ENCODE results near the gene PTPRT. TPM values are rescaled to one million over a fixed set of nuclear protein-coding genes. Genes with fewer than 3 reads are reported as not detected.

Gene PTPRT
- polyA plus RNA-seq, 1 of the 3 experiments (the other 2 are of a cell fraction), result not detected

DNA sequence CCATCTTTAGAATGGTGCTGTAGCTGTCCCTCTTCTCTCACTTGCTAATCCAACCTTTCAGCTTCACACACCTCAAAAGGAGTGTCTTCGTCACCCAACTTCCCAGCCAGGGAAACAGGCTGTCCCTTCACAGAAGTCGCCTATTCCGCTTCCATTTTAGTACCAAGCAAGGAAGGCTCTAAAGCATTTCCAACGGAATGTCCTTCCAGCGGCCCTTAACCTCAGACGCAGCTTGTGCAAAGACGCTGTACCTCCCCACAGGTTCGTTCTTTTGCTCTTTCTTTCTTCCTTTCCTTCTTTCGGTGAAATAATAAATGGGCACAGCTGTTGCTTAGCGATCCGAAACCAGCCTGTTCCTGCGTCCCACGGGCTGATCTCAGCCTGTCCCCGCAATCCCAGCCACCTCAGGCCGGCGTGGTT, 1.5 kb downstream of the PTPRT start (continued):
- TF ChIP-seq, protein P1, sequence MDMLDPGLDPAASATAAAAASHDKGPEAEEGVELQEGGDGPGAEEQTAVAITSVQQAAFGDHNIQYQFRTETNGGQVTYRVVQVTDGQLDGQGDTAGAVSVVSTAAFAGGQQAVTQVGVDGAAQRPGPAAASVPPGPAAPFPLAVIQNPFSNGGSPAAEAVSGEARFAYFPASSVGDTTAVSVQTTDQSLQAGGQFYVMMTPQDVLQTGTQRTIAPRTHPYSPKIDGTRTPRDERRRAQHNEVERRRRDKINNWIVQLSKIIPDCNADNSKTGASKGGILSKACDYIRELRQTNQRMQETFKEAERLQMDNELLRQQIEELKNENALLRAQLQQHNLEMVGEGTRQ (IDR thresholded peaks at IDR 0.05; ENCODE audit: borderline replicate concordance, low read depth, low read length), result no peak
- TF ChIP-seq, protein P2, sequence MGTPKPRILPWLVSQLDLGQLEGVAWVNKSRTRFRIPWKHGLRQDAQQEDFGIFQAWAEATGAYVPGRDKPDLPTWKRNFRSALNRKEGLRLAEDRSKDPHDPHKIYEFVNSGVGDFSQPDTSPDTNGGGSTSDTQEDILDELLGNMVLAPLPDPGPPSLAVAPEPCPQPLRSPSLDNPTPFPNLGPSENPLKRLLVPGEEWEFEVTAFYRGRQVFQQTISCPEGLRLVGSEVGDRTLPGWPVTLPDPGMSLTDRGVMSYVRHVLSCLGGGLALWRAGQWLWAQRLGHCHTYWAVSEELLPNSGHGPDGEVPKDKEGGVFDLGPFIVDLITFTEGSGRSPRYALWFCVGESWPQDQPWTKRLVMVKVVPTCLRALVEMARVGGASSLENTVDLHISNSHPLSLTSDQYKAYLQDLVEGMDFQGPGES (IDR thresholded peaks at IDR 0.05; ENCODE audit: low read depth, low read length), result no peak
- TF ChIP-seq MXI1 (IDR thresholded peaks at IDR 0.05; ENCODE audit: low read depth, low read length) (no peak), FOXM1 (IDR thresholded peaks at IDR 0.05; ENCODE audit: low read depth) (no peak), RAD21 (IDR thresholded peaks at IDR 0.05; ENCODE audit: low read length) (no peak), MEF2A (IDR thresholded peaks at IDR 0.05; ENCODE audit: borderline replicate concordance, low read depth) (no peak), GATA2 (CRISPR knock-in tag; IDR thresholded peaks at IDR 0.05) (no peak), TAF1 (IDR thresholded peaks at IDR 0.05; ENCODE audit: borderline replicate concordance, low read depth, low read length) (no peak), ELF1 (IDR thresholded peaks at IDR 0.05) (no peak), RXRA (IDR thresholded peaks at IDR 0.05; ENCODE audit: borderline replicate concordance, low read depth) (no peak)

DNA sequence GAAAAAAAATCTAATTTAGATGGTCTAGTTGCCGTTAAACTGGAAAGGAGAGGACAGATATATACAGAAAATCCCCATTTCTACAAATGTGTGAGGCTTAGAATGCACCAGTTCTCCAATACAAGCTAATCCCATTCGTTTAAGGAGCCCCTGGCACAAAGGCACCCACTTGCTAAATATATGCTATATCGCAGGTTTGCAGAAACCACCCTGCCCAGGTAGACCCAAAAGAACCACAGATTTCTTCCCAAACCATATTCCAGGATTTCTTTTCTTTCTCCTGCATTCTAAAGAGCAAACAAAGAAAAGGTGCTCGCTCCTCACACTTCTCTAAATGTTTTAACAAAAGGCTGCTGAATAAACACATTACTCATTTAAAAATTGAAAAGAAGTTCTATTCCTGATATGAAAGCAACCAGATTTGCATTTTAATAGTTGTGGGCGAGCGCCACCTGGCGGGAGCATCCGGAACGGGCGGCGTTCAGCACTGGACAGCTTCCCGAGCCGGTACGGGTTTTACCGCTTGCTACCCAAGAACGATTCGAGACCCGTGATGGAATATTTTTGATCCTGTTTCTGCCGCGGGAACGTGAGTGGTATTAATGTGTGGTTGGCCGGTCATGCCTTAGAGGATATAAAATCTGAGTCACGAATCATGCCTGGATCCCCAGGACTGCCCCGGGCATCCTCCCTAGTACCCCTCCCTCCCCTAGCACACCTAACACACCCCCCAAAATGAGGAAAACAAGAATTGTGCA, 2.1 kb downstream of the PTPRT start:
- TF ChIP-seq, protein P3, sequence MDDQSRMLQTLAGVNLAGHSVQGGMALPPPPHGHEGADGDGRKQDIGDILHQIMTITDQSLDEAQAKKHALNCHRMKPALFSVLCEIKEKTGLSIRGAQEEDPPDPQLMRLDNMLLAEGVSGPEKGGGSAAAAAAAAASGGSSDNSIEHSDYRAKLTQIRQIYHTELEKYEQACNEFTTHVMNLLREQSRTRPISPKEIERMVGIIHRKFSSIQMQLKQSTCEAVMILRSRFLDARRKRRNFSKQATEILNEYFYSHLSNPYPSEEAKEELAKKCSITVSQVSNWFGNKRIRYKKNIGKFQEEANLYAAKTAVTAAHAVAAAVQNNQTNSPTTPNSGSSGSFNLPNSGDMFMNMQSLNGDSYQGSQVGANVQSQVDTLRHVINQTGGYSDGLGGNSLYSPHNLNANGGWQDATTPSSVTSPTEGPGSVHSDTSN (IDR thresholded peaks at IDR 0.05), result no peak
- no peak for TF ChIP-seq GABPA (IDR thresholded peaks at IDR 0.05; ENCODE audit: low read depth)
- no peak for TF ChIP-seq POLR2AphosphoS5 (IDR thresholded peaks at IDR 0.05; ENCODE audit: low read depth, low read length)
- TF ChIP-seq SMC3 (IDR thresholded peaks at IDR 0.05; ENCODE audit: low read depth, low read length), result peak; percentile 68; the same call in 1 of the 2 replicates
- TF ChIP-seq NRF1 (IDR thresholded peaks at IDR 0.05; ENCODE audit: low read depth, low read length), result no peak
- TF ChIP-seq, protein P4, sequence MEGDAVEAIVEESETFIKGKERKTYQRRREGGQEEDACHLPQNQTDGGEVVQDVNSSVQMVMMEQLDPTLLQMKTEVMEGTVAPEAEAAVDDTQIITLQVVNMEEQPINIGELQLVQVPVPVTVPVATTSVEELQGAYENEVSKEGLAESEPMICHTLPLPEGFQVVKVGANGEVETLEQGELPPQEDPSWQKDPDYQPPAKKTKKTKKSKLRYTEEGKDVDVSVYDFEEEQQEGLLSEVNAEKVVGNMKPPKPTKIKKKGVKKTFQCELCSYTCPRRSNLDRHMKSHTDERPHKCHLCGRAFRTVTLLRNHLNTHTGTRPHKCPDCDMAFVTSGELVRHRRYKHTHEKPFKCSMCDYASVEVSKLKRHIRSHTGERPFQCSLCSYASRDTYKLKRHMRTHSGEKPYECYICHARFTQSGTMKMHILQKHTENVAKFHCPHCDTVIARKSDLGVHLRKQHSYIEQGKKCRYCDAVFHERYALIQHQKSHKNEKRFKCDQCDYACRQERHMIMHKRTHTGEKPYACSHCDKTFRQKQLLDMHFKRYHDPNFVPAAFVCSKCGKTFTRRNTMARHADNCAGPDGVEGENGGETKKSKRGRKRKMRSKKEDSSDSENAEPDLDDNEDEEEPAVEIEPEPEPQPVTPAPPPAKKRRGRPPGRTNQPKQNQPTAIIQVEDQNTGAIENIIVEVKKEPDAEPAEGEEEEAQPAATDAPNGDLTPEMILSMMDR (IDR thresholded peaks at IDR 0.05), result peak; percentile 96
- TF ChIP-seq, protein P5, sequence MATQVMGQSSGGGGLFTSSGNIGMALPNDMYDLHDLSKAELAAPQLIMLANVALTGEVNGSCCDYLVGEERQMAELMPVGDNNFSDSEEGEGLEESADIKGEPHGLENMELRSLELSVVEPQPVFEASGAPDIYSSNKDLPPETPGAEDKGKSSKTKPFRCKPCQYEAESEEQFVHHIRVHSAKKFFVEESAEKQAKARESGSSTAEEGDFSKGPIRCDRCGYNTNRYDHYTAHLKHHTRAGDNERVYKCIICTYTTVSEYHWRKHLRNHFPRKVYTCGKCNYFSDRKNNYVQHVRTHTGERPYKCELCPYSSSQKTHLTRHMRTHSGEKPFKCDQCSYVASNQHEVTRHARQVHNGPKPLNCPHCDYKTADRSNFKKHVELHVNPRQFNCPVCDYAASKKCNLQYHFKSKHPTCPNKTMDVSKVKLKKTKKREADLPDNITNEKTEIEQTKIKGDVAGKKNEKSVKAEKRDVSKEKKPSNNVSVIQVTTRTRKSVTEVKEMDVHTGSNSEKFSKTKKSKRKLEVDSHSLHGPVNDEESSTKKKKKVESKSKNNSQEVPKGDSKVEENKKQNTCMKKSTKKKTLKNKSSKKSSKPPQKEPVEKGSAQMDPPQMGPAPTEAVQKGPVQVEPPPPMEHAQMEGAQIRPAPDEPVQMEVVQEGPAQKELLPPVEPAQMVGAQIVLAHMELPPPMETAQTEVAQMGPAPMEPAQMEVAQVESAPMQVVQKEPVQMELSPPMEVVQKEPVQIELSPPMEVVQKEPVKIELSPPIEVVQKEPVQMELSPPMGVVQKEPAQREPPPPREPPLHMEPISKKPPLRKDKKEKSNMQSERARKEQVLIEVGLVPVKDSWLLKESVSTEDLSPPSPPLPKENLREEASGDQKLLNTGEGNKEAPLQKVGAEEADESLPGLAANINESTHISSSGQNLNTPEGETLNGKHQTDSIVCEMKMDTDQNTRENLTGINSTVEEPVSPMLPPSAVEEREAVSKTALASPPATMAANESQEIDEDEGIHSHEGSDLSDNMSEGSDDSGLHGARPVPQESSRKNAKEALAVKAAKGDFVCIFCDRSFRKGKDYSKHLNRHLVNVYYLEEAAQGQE (IDR thresholded peaks at IDR 0.05; ENCODE audit: low read depth, low read length), result peak; percentile 96
- TF ChIP-seq RAD21 (IDR thresholded peaks at IDR 0.05; ENCODE audit: low read length), result peak; percentile 87
- no peak for TF ChIP-seq EP300 (IDR thresholded peaks at IDR 0.05; ENCODE audit: borderline replicate concordance in 1 of 2, low read depth in 1 of 2, low read length in 1 of 2)
- H3K27me3 ChIP-seq (ENCODE audit: insufficient read depth), result no peaks in the 10 kb centered on the region
- H4K20me1 ChIP-seq (ENCODE audit: insufficient read depth), result no peaks in the 10 kb centered on the region
- H3K27ac ChIP-seq (ENCODE audit: low read depth in 2 of 2, low read length in 1 of 2), result no peak overlapping the region
- H3K9me3 ChIP-seq, result no peaks in the 10 kb centered on the region
- H3K4me2 ChIP-seq, result peak overlapping the region; percentile 41; the same call in 1 of the 2 replicates
- H3K79me2 ChIP-seq (ENCODE audit: insufficient read depth), result no peaks in the 10 kb centered on the region
- peaks cover 0 to 6% of the 10 kb centered on the region in 2 experiments; a peak in 1 of 4 replicates for H3K4me1 ChIP-seq (ENCODE audit: control insufficient read depth in 1 of 2, insufficient read depth in 2 of 2, low read depth in 1 of 2, low read length in 1 of 2)
- H3K36me3 ChIP-seq (replicated peaks in 1 of 2; ENCODE audit: control insufficient read depth in 1 of 2, insufficient read depth in 2 of 2, low read length in 1 of 2), result no peaks in the 10 kb centered on the region
- H3K4me3 ChIP-seq (ENCODE audit: low read depth in 2 of 2, low read length in 1 of 2), result peak overlapping the region in 1 of 2 experiments; percentile 43; a peak in 2 of 4 replicates
- H3K9ac ChIP-seq, result no peak overlapping the region
- no peaks in the 10 kb centered on the region for H3F3A ChIP-seq (replicated peaks; ENCODE audit: insufficient read depth)
- no peak overlapping the region for H2AFZ ChIP-seq (ENCODE audit: low read depth)
- peak; percentile 86 for DNase-seq
- 7% methylated on average over 22 of the region's 24 CpGs for WGBS (ENCODE audit: low lambda C conversion rate)
- ChIA-PET POLR2A (no interaction called here), CTCF (interaction anchor here (0.8 to 9.2 kb wide), 29 partner anchors 8 to 1490 kb away, joined by 3 to 90 read pairs (median 4); no protein-coding TSS in a partner anchor)
- no peaks in the 10 kb centered on the region for H3K9me2 ChIP-seq

All from SK-N-SH (cell line).